WTC11 (cell line): ENCODE data around the gene AMER3.

ENCODE experiments used
- MXD4 ChIP-seq: fragments of 250-450 bp; sonication (Bioruptor Pico); IDR thresholded peaks from 2 replicates; pipeline ENCODE4 v1.8.0; 2021; ENCODE audit warnings: mild to moderate bottlenecking, moderate library complexity, borderline replicate concordance
- NFE2L1 ChIP-seq: sonication (generic); formaldehyde crosslinking; IDR thresholded peaks from 2 replicates; pipeline ENCODE4 v1.8.1; 2023; ENCODE audit warnings: missing genetic modification reagents
- NFYB ChIP-seq: sonication (generic); formaldehyde crosslinking; conservative IDR thresholded peaks from 2 replicates; pipeline ENCODE4 v1.8.0; 2022; ENCODE audit warnings: low read depth, missing genetic modification reagents
- NR2C2 ChIP-seq: sonication (generic); formaldehyde crosslinking; IDR thresholded peaks from 2 replicates; pipeline ENCODE4 v1.8.0; 2022; ENCODE audit warnings: mild to moderate bottlenecking, missing genetic modification reagents
- ZNF121 ChIP-seq: sonication (generic); formaldehyde crosslinking; IDR thresholded peaks from 2 replicates; pipeline ENCODE4 v1.8.0; 2023; ENCODE audit warnings: missing genetic modification reagents
- ZNF671 ChIP-seq: fragments of 250-450 bp; sonication (Bioruptor Pico); IDR thresholded peaks from 2 replicates; pipeline ENCODE4 v1.8.0; 2021; ENCODE audit warnings: mild to moderate bottlenecking
- TF ChIP-seq, protein P1 (sequence below): fragments of 200-600 bp; IDR thresholded peaks from 2 replicates; pipeline ENCODE4 v1.8.0; 2022; ENCODE audit warnings: antibody characterized with exemption
- TF ChIP-seq, protein P2 (sequence below): sonication (generic); formaldehyde crosslinking; IDR thresholded peaks from 2 replicates; pipeline ENCODE4 v1.8.0; 2023; ENCODE audit warnings: missing genetic modification reagents
- TF ChIP-seq, protein P3 (sequence below): sonication (generic); formaldehyde crosslinking; IDR thresholded peaks from 2 replicates; pipeline ENCODE4 v1.8.1; 2023; ENCODE audit warnings: mild to moderate bottlenecking, missing genetic modification reagents
- TF ChIP-seq, protein P4 (sequence below): sonication (generic); formaldehyde crosslinking; IDR thresholded peaks from 2 replicates; pipeline ENCODE4 v1.8.1; 2022; ENCODE audit warnings: low read depth, missing genetic modification reagents, borderline replicate concordance

DNA sequence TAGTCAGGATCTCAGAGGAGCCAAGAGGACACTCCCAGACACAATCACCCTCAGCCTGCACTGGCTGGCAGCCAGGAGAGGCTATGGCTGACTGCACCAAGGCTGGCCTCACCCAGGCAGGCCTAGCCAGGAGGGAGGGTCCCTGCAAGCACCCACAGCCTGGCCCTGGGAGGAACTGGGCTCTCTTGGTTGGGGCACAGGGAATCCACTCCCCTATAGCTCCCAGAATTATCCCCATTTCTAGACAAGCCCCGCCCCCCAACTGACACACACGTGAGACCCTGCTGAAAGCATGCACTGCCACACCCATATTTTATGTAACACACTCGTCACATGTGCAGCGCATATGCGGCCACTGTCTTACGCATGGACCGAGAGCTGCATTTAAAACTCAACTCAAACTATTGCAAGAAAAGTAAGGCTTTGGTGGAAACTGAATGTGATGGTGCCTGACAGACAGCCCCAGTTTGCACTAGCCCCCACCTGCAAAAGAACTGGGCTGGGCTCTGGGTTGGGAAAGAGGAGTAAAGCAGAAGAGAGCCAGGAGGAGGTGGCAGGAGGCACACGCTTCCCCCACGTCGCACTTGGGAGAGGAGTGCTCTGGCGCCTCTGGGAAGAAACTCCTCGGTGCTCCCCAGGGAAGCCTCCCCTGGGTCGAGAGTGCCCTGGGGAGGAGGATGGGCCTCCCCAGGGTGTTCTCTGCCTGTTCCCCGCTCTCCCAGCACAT lies 52.5 kb downstream of the AMER3 start:
- TF ChIP-seq, protein P1, sequence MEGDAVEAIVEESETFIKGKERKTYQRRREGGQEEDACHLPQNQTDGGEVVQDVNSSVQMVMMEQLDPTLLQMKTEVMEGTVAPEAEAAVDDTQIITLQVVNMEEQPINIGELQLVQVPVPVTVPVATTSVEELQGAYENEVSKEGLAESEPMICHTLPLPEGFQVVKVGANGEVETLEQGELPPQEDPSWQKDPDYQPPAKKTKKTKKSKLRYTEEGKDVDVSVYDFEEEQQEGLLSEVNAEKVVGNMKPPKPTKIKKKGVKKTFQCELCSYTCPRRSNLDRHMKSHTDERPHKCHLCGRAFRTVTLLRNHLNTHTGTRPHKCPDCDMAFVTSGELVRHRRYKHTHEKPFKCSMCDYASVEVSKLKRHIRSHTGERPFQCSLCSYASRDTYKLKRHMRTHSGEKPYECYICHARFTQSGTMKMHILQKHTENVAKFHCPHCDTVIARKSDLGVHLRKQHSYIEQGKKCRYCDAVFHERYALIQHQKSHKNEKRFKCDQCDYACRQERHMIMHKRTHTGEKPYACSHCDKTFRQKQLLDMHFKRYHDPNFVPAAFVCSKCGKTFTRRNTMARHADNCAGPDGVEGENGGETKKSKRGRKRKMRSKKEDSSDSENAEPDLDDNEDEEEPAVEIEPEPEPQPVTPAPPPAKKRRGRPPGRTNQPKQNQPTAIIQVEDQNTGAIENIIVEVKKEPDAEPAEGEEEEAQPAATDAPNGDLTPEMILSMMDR = no peak
- TF ChIP-seq MXD4 (CRISPR knock-in tag) (no peak), NR2C2 (CRISPR knock-in tag) (no peak), NFYB (CRISPR knock-in tag) (no peak), ZNF121 (no peak), ZNF671 (CRISPR knock-in tag) (no peak), NFE2L1 (CRISPR knock-in tag) (no peak)
- TF ChIP-seq, protein P2, sequence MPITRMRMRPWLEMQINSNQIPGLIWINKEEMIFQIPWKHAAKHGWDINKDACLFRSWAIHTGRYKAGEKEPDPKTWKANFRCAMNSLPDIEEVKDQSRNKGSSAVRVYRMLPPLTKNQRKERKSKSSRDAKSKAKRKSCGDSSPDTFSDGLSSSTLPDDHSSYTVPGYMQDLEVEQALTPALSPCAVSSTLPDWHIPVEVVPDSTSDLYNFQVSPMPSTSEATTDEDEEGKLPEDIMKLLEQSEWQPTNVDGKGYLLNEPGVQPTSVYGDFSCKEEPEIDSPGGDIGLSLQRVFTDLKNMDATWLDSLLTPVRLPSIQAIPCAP (CRISPR knock-in tag) = no peak
- TF ChIP-seq, protein P3, sequence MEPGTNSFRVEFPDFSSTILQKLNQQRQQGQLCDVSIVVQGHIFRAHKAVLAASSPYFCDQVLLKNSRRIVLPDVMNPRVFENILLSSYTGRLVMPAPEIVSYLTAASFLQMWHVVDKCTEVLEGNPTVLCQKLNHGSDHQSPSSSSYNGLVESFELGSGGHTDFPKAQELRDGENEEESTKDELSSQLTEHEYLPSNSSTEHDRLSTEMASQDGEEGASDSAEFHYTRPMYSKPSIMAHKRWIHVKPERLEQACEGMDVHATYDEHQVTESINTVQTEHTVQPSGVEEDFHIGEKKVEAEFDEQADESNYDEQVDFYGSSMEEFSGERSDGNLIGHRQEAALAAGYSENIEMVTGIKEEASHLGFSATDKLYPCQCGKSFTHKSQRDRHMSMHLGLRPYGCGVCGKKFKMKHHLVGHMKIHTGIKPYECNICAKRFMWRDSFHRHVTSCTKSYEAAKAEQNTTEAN = no peak
- TF ChIP-seq, protein P4, sequence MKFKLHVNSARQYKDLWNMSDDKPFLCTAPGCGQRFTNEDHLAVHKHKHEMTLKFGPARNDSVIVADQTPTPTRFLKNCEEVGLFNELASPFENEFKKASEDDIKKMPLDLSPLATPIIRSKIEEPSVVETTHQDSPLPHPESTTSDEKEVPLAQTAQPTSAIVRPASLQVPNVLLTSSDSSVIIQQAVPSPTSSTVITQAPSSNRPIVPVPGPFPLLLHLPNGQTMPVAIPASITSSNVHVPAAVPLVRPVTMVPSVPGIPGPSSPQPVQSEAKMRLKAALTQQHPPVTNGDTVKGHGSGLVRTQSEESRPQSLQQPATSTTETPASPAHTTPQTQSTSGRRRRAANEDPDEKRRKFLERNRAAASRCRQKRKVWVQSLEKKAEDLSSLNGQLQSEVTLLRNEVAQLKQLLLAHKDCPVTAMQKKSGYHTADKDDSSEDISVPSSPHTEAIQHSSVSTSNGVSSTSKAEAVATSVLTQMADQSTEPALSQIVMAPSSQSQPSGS (CRISPR knock-in tag) = no peak
